HUES64 (cell line): ENCODE measurements around the gene OXTR.

ENCODE experiments used
- H3K27ac ChIP-seq: 2 replicates; pipeline ENCODE4 v1.7.0; 2013; ENCODE audit warnings: low read depth, low read length, inconsistent platforms
- H3K27me3 ChIP-seq: 2 replicates; pipeline ENCODE4 v1.6.1; 2013; ENCODE audit warnings: mild to moderate bottlenecking, low read length; ENCODE audit not compliant: insufficient read depth
- H3K36me3 ChIP-seq: 2 replicates; pipeline ENCODE4 v1.6.1; 2013; ENCODE audit warnings: mild to moderate bottlenecking, low read length; ENCODE audit not compliant: insufficient read depth
- H3K4me1 ChIP-seq: 2 replicates; pipeline ENCODE4 v1.6.1; 2013; ENCODE audit warnings: mild to moderate bottlenecking, low read length, moderate library complexity; ENCODE audit not compliant: insufficient read depth
- H3K4me3 ChIP-seq: 2 replicates; pipeline ENCODE4 v1.5.1; 2013; ENCODE audit warnings: mild to moderate bottlenecking, low read length, moderate library complexity
- H3K9ac ChIP-seq: 2 replicates; pipeline ENCODE4 v1.6.1; 2013; ENCODE audit warnings: mild to moderate bottlenecking, low read depth, low read length
- H3K9me3 ChIP-seq: 2 replicates; pipeline ENCODE4 v1.6.1; 2013; ENCODE audit warnings: low read depth, low read length; ENCODE audit not compliant: insufficient read depth
- WGBS: fragments of 150-250, 120-280 bp; methylation state at CpG from one replicate; pipeline ENCODE4 v1.1.7; 2013; ENCODE audit warnings: missing lambda C conversion rate; 5-methylcytosine and 5-hydroxymethylcytosine counted together

Gene OXTR

GRCh38 chr3:8741581-8742261 lies 27.7 kb downstream of the OXTR start:
- H3K4me1 ChIP-seq = peaks cover 32% of the 10 kb centered on the region
- peak overlapping the region; percentile 38 for H3K4me3 ChIP-seq
- no peaks in the 10 kb centered on the region; the same call in 1 of the 2 replicates for H3K27me3 ChIP-seq
- H3K9ac ChIP-seq = peak overlapping the region; percentile 16; the same call in 1 of the 2 replicates
- no peaks in the 10 kb centered on the region for H3K36me3 ChIP-seq
- peak overlapping the region; percentile 45 for H3K27ac ChIP-seq
- H3K9me3 ChIP-seq = no peaks in the 10 kb centered on the region
- WGBS = 10% methylated on average over 13 of the region's 13 CpGs

- H3K9me3 ChIP-seq = no peaks in the 10 kb centered on the region
- WGBS = 90% methylated on average over 5 of the region's 5 CpGs
- no peak overlapping the region for H3K4me3 ChIP-seq
- H3K27ac ChIP-seq = no peak overlapping the region
- H3K9ac ChIP-seq = no peak overlapping the region
- H3K27me3 ChIP-seq = no peaks in the 10 kb centered on the region; the same call in 1 of the 2 replicates
- no peaks in the 10 kb centered on the region for H3K36me3 ChIP-seq
- H3K4me1 ChIP-seq = peaks cover 32% of the 10 kb centered on the region
These were observed 29.5 kb downstream of the OXTR start for GRCh38 chr3:8739757-8740504.

GRCh38 chr3:8738639-8739038 lies 30.8 kb downstream of the OXTR start:
- Histone ChIP-seq H3K4me3 (no peak overlapping the region), H3K27ac (no peak overlapping the region), H3K27me3 (no peaks in the 10 kb centered on the region; the same call in 1 of the 2 replicates), H3K36me3 (no peaks in the 10 kb centered on the region), H3K9me3 (no peaks in the 10 kb centered on the region), H3K4me1 (peaks cover 28% of the 10 kb centered on the region), H3K9ac (no peak overlapping the region)
- 81% methylated on average over 3 of the region's 3 CpGs for WGBS

GRCh38 chr3:8737823-8738222 lies 31.6 kb downstream of the OXTR start:
- no peaks in the 10 kb centered on the region; the same call in 1 of the 2 replicates for H3K27me3 ChIP-seq
- peaks cover 19% of the 10 kb centered on the region for H3K4me1 ChIP-seq
- no peak overlapping the region for H3K27ac ChIP-seq
- no peaks in the 10 kb centered on the region for H3K9me3 ChIP-seq
- no peak overlapping the region for H3K4me3 ChIP-seq
- no peak overlapping the region for H3K9ac ChIP-seq
- no peaks in the 10 kb centered on the region for H3K36me3 ChIP-seq

- Histone ChIP-seq H3K27ac (no peak overlapping the region), H3K9me3 (no peaks in the 10 kb centered on the region), H3K4me1 (peaks cover 19% of the 10 kb centered on the region), H3K36me3 (no peaks in the 10 kb centered on the region), H3K27me3 (no peaks in the 10 kb centered on the region; the same call in 1 of the 2 replicates), H3K4me3 (no peak overlapping the region), H3K9ac (no peak overlapping the region)
- over 99% methylated on average over 4 of the region's 4 CpGs for WGBS
These were observed 32.1 kb downstream of the OXTR start for GRCh38 chr3:8737301-8737700.

- WGBS = 92% methylated on average over 11 of the region's 11 CpGs
- Histone ChIP-seq H3K36me3 (no peaks in the 10 kb centered on the region), H3K27me3 (no peaks in the 10 kb centered on the region), H3K4me3 (no peak overlapping the region), H3K9ac (no peak overlapping the region), H3K4me1 (peaks cover 15% of the 10 kb centered on the region), H3K27ac (no peak overlapping the region), H3K9me3 (no peaks in the 10 kb centered on the region)
These were observed 33.0 kb downstream of the OXTR start for GRCh38 chr3:8736436-8736835.

GRCh38 chr3:8734908-8735307 lies 34.5 kb downstream of the OXTR start:
- no peak overlapping the region for H3K27ac ChIP-seq
- no peaks in the 10 kb centered on the region for H3K27me3 ChIP-seq
- H3K36me3 ChIP-seq = no peaks in the 10 kb centered on the region
- H3K9ac ChIP-seq = no peak overlapping the region
- H3K4me1 ChIP-seq = peaks cover 8% of the 10 kb centered on the region; the same call in 1 of the 2 replicates
- WGBS = no CpG with 5 or more reads among the region's 1 CpG
- no peak overlapping the region for H3K4me3 ChIP-seq
- no peaks in the 10 kb centered on the region for H3K9me3 ChIP-seq

GRCh38 chr3:8734137-8734878 lies 35.1 kb downstream of the OXTR start:
- no peaks in the 10 kb centered on the region for H3K36me3 ChIP-seq
- H3K9me3 ChIP-seq = no peaks in the 10 kb centered on the region
- no peaks in the 10 kb centered on the region for H3K27me3 ChIP-seq
- H3K27ac ChIP-seq = no peak overlapping the region
- no peak overlapping the region for H3K4me3 ChIP-seq
- WGBS = 87% methylated on average over 18 of the region's 19 CpGs
- peaks cover 8% of the 10 kb centered on the region; the same call in 1 of the 2 replicates for H3K4me1 ChIP-seq
- H3K9ac ChIP-seq = no peak overlapping the region

GRCh38 chr3:8733332-8734094 lies 35.9 kb downstream of the OXTR start, which contains the start of gene CAV3:
TSS of gene CAV3 (plus strand) at chr3:8733802. CDS start at chr3:8733877, 75 bp downstream.
- H3K27ac ChIP-seq = no peak within 1 kb of the TSS
- H3K9ac ChIP-seq = no peak within 1 kb of the TSS

GRCh38 chr3:8732413-8732812 lies 37.0 kb downstream of the OXTR start:
- whole genome bisulfite sequencing = 70% methylated on average over 4 of the region's 4 CpGs
- Histone ChIP-seq H3K9me3 (no peaks in the 10 kb centered on the region), H3K27ac (no peak overlapping the region), H3K27me3 (no peaks in the 10 kb centered on the region), H3K9ac (no peak overlapping the region), H3K4me1 (peaks cover 8% of the 10 kb centered on the region; the same call in 1 of the 2 replicates), H3K36me3 (no peaks in the 10 kb centered on the region), H3K4me3 (no peak overlapping the region)

More at GRCh38 chr3:8733332-8734094, 35.9 kb downstream of the OXTR start, which contains the start of gene CAV3:
- Histone ChIP-seq H3K4me1 (peaks cover 8% of the 10 kb centered on the region; the same call in 1 of the 2 replicates), H3K27me3 (no peaks in the 10 kb centered on the region), H3K9me3 (no peaks in the 10 kb centered on the region), H3K4me3 (no peak within 1 kb of the TSS), H3K36me3 (no peaks in the 10 kb centered on the region)
- 92% methylated on average over 23 of the region's 23 CpGs for WGBS
